HCT116 (cell line): Measurements from ENCODE around the gene CCL11. TPM values are rescaled to one million over a fixed set of nuclear protein-coding genes. Genes with fewer than 3 reads are reported as not detected.

ENCODE experiments used
- ATAC-seq: fragments of 200-7000 bp; cut with Tn5 transposase; 2 replicates; pipeline ENCODE4 v1.9.1; 2020; ENCODE audit warnings: mild to moderate bottlenecking, moderate library complexity
- BruUV-seq: library from RNA; stranded (reverse); fragments of 400-500 nt; replicated peaks from 2 replicates; lab custom pipeline; 2021; lab: Mats Ljungman, UMichigan
- CTCF ChIA-PET: fragments of 300-600 bp; sonication (Branson Sonifier 250); formaldehyde crosslinking; loops from one replicate; lab custom pipeline; 2021; ENCODE audit warnings: antibody characterized with exemption; lab: Charles Lee
- POLR2A ChIA-PET: fragments of 300-600, 350-600 bp; sonication (Branson Sonifier 250); formaldehyde crosslinking; loops from one replicate; lab custom pipeline; 2021; ENCODE audit warnings: antibody characterized with exemption; lab: Charles Lee
- RAD21 ChIA-PET, 2 experiments: fragments of 300-600 bp; sonication (Branson Sonifier 250); formaldehyde crosslinking; loops; one replicate each; lab custom pipeline; 2023; ENCODE audit warnings: low total read pairs in 2 of 2; ENCODE audit not compliant: uncharacterized antibody in 2 of 2, unreplicated experiment in 2 of 2, low non-redundant PET in 1 of 2; lab: Charles Lee
- DNase-seq: peaks from one replicate; pipeline ENCODE4 v3.0.0-alpha.2; 2010; ENCODE audit warnings: low read depth, low spot score
- H2AFZ ChIP-seq: fragments of 200-600 bp; shearing (Covaris generic), sonication (generic); 2 replicates; pipeline ENCODE4 v1.6.1; 2017; ENCODE audit warnings: low read depth, mixed run types, mixed read lengths, antibody characterized with exemption, low read length; ENCODE audit not compliant: poor library complexity, severe bottlenecking
- H3K27ac ChIP-seq: 2 replicates; pipeline ENCODE4 v1.5.1; 2012; ENCODE audit warnings: low read depth, low read length
- H3K27me3 ChIP-seq: fragments of 200-600 bp; sonication (generic); 2 replicates; pipeline ENCODE4 v1.6.1; 2016; ENCODE audit warnings: mixed run types, low read length, mixed read lengths; ENCODE audit not compliant: insufficient read depth
- H3K36me3 ChIP-seq, 2 experiments: fragments of 200-500 bp in 1 of 2; fragments of 200-600 bp in 1 of 2; sonication (Bioruptor generic) in 1 of 2; sonication (generic) in 1 of 2; 2 replicates each; pipeline versions ENCODE4 v1.5.1 to v1.6.1; 2014 to 2016; ENCODE audit warnings: low read length in 2 of 2, inconsistent platforms in 1 of 2, mixed read lengths in 1 of 2, mixed run types in 1 of 2; ENCODE audit not compliant: insufficient read depth in 2 of 2, control insufficient read depth in 1 of 2
- H3K4me1 ChIP-seq, 2 experiments: fragments of 200-600 bp in 1 of 2; sonication (generic) in 1 of 2; 2 replicates each; pipeline versions ENCODE4 v1.5.1 to v1.6.1; 2012 to 2017; ENCODE audit warnings: low read length in 2 of 2, inconsistent platforms in 1 of 2, mild to moderate bottlenecking in 1 of 2, mixed read lengths in 1 of 2, mixed run types in 1 of 2, moderate library complexity in 1 of 2; ENCODE audit not compliant: insufficient read depth in 2 of 2, control insufficient read depth in 1 of 2
- H3K4me2 ChIP-seq: fragments of 200-600 bp; sonication (generic); 2 replicates; pipeline ENCODE4 v1.6.1; 2017; ENCODE audit warnings: mixed run types, low read length, mixed read lengths
- H3K4me3 ChIP-seq, 2 experiments: fragments of 200-600 bp in 1 of 2; sonication (generic) in 1 of 2; replicated peaks in 1 of 2; 2 replicates each; pipeline ENCODE4 v1.5.1; 2011 to 2016; ENCODE audit warnings: low read length in 2 of 2, control low read depth in 1 of 2, low read depth in 1 of 2, mild to moderate bottlenecking in 1 of 2, mixed read lengths in 1 of 2, mixed run types in 1 of 2
- H3K79me2 ChIP-seq: fragments of 200-600 bp; sonication (generic); 2 replicates; pipeline ENCODE4 v1.6.1; 2017; ENCODE audit warnings: mild to moderate bottlenecking, mixed run types, low read length, moderate library complexity, mixed read lengths; ENCODE audit not compliant: insufficient read depth
- H3K9ac ChIP-seq: fragments of 200-600 bp; sonication (generic); 2 replicates; pipeline ENCODE4 v1.6.1; 2016; ENCODE audit warnings: low read length, mixed read lengths
- H3K9me2 ChIP-seq: fragments of 200-600 bp; sonication (generic), shearing (Covaris generic); 2 replicates; pipeline ENCODE4 v1.6.1; 2017; ENCODE audit warnings: mixed run types, mild to moderate bottlenecking, moderate library complexity; ENCODE audit not compliant: insufficient read depth
- H3K9me3 ChIP-seq, 2 experiments: fragments of 200-500 bp in 1 of 2; fragments of 200-600 bp in 1 of 2; sonication (Bioruptor generic) in 1 of 2; sonication (generic) in 1 of 2; 2 replicates each; pipeline ENCODE4 v1.6.1; 2014 to 2017; ENCODE audit warnings: low read length in 2 of 2, mixed read lengths in 2 of 2, inconsistent platforms in 1 of 2, low read depth in 1 of 2, mild to moderate bottlenecking in 1 of 2, mixed run types in 1 of 2, moderate library complexity in 1 of 2; ENCODE audit not compliant: control insufficient read depth in 1 of 2, insufficient read depth in 1 of 2
- H4K20me1 ChIP-seq: fragments of 200-600 bp; sonication (generic), shearing (Covaris generic); 2 replicates; pipeline ENCODE4 v1.6.1; 2017; ENCODE audit warnings: mixed run types, mild to moderate bottlenecking, moderate library complexity; ENCODE audit not compliant: insufficient read depth
- EGR1 ChIP-seq: IDR thresholded peaks from 2 replicates; pipeline ENCODE4 v1.6.1; 2012; ENCODE audit warnings: low read depth
- ELF1 ChIP-seq: IDR thresholded peaks from 2 replicates; pipeline ENCODE4 v1.6.1; 2012; ENCODE audit warnings: low read depth, borderline replicate concordance
- POLR2A ChIP-seq: IDR thresholded peaks from 2 replicates; pipeline ENCODE4 v1.7.0; 2011; ENCODE audit warnings: borderline replicate concordance; ENCODE audit not compliant: insufficient read depth, insufficient read length; ENCODE audit errors: extremely low read depth
- SP1 ChIP-seq: IDR thresholded peaks from 2 replicates; pipeline ENCODE4 v1.6.1; 2012; ENCODE audit warnings: low read depth
- TCF7L2 ChIP-seq: IDR thresholded peaks from 2 replicates; pipeline ENCODE4 v1.7.0; 2011; ENCODE audit warnings: borderline replicate concordance, inconsistent platforms; ENCODE audit not compliant: insufficient read depth, insufficient read length; ENCODE audit errors: extremely low read depth
- YY1 ChIP-seq: IDR thresholded peaks from 2 replicates; pipeline ENCODE4 v1.6.1; 2011; ENCODE audit warnings: low read length, low read depth, moderate library complexity, mild to moderate bottlenecking; ENCODE audit not compliant: insufficient replicate concordance; ENCODE audit errors: extremely low read depth
- ZBTB33 ChIP-seq: IDR thresholded peaks from 2 replicates; pipeline ENCODE4 v1.6.1; 2011; ENCODE audit warnings: mild to moderate bottlenecking, low read length, moderate library complexity; ENCODE audit not compliant: insufficient replicate concordance; ENCODE audit errors: extremely low read depth
- intact Hi-C: fragments of 100-400 bp; cut with micrococcal nuclease; formaldehyde crosslinking; loops from 2 replicates; pipeline ENCODE4 v1.10.0; 2022
- total RNA-seq: library from RNA; stranded (reverse); gene quantifications from one replicate; pipeline ENCODE4 v1.2.1, GENCODE V29; 2021; ENCODE audit not compliant: unreplicated experiment

CCL11 gene
- total RNA-seq, 1 experiment from 2014 or later = not detected

GRCh38 chr17:34308371-34308770 lies 22.8 kb downstream of the CCL11 start (continued):
- TF ChIP-seq ZBTB33 = no peak
- no peak for TF ChIP-seq SP1
- no peak for TF ChIP-seq POLR2A
- no peak for TF ChIP-seq YY1
- TF ChIP-seq ELF1 = no peak

- no peak for TF ChIP-seq TCF7L2
- TF ChIP-seq ZBTB33 = no peak
- no peak for TF ChIP-seq EGR1
- no peak for TF ChIP-seq YY1
- ChIA-PET POLR2A (no interaction called here), CTCF (no interaction called here), RAD21 (no interaction called here)
- Histone ChIP-seq H3K9ac (no peak overlapping the region), H3K4me1 (no peaks in the 10 kb centered on the region), H3K36me3 (no peaks in the 10 kb centered on the region), H3K27me3 (peaks cover 8% of the 10 kb centered on the region; the same call in 1 of the 2 replicates), H3K9me3 (no peaks in the 10 kb centered on the region), H2AFZ (no peak overlapping the region), H3K9me2 (no peaks in the 10 kb centered on the region), H3K27ac (no peak overlapping the region), H3K79me2 (no peaks in the 10 kb centered on the region), H4K20me1 (no peaks in the 10 kb centered on the region), H3K4me3 (no peak overlapping the region), H3K4me2 (no peak overlapping the region)
- no peak for DNase-seq
- no TSS peak for BruUV-seq
- intact Hi-C loops = no loop called here
- no peak for ATAC-seq
Observed at GRCh38 chr17:34311291-34311690, 25.7 kb downstream of the CCL11 start.
